ENCODE results near the gene CDKN1A.

CDKN1A gene

DNA sequence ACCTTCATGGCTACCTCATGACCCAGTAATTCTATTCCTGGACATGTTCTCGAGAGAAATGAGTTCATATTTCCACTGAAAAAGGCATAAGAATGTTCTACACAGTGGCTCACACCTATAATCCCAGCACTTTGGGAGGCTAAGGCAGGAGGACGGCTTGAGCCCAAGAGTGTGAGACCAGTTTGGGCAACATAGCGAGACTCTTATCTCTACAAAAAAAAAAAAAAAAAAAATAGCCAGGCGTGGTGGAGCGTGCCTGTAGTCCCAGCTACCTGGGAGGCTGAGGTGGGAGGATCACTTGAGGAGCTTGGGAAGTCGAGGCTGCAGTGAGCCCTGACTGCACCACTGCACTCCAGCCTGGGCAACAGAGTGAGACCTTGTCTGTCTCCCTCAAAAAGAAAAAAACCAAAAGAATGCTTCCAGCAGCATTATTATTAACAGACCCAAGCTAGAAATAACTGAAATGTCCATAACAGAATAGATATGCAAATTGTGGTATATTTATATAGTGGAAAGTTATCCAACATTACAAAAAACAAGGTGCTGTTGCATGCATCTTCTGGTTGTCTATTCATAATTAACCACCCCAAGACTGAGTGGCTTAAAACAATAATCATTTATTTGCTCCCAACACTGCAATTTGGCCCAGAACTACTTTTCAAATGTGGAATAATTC lies 9.7 kb downstream of the CDKN1A start:
- Histone ChIP-seq H3K9me3 (ENCODE audit: control insufficient read depth in 2 of 2, low read length in 2 of 2) (no peaks in the 10 kb centered on the region), H3K9ac (ENCODE audit: low read length in 2 of 2) (no peak overlapping the region), H3K27ac (ENCODE audit: low read length) (no peak overlapping the region), H3K4me1 (ENCODE audit: control insufficient read depth, insufficient read depth, low read length) (peaks cover 3% of the 10 kb centered on the region), H3K27me3 (ENCODE audit: control insufficient read depth in 1 of 2, insufficient read depth in 2 of 2, low read length in 2 of 2) (no peaks in the 10 kb centered on the region), H3K4me3 (ENCODE audit: low read length in 2 of 2) (no peak overlapping the region), H3K36me3 (ENCODE audit: control insufficient read depth in 2 of 2, insufficient read depth in 2 of 2, low read length in 2 of 2) (peaks cover 21 to 35% of the 10 kb centered on the region in 2 donors)

- Histone ChIP-seq H3K9me3 (ENCODE audit: control insufficient read depth in 2 of 2, low read length in 2 of 2) (no peaks in the 10 kb centered on the region), H3K36me3 (ENCODE audit: control insufficient read depth in 2 of 2, insufficient read depth in 2 of 2, low read length in 2 of 2) (peaks cover 21 to 32% of the 10 kb centered on the region in 2 donors), H3K9ac (ENCODE audit: low read length in 2 of 2) (no peak overlapping the region), H3K27me3 (ENCODE audit: control insufficient read depth in 1 of 2, insufficient read depth in 2 of 2, low read length in 2 of 2) (no peaks in the 10 kb centered on the region), H3K27ac (ENCODE audit: low read length) (no peak overlapping the region), H3K4me3 (ENCODE audit: low read length in 2 of 2) (no peak overlapping the region), H3K4me1 (ENCODE audit: control insufficient read depth, insufficient read depth, low read length) (peaks cover 2% of the 10 kb centered on the region)
Observed at GRCh38 chr6:36688739-36689075, 10.2 kb downstream of the CDKN1A start.

- H3K4me3 ChIP-seq (ENCODE audit: low read length in 2 of 2) = no peak overlapping the region
- H3K27ac ChIP-seq (ENCODE audit: low read length) = no peak overlapping the region
- no peak overlapping the region for H3K9ac ChIP-seq (ENCODE audit: low read length in 2 of 2)
- peaks cover 8 to 11% of the 10 kb centered on the region in 2 donors for H3K36me3 ChIP-seq (ENCODE audit: control insufficient read depth in 2 of 2, insufficient read depth in 2 of 2, low read length in 2 of 2)
- H3K27me3 ChIP-seq (ENCODE audit: control insufficient read depth in 1 of 2, insufficient read depth in 2 of 2, low read length in 2 of 2) = no peaks in the 10 kb centered on the region
- H3K9me3 ChIP-seq (ENCODE audit: control insufficient read depth in 2 of 2, low read length in 2 of 2) = no peaks in the 10 kb centered on the region
- peaks cover 2% of the 10 kb centered on the region for H3K4me1 ChIP-seq (ENCODE audit: control insufficient read depth, insufficient read depth, low read length)
Observed at GRCh38 chr6:36691011-36691410, 12.5 kb downstream of the CDKN1A start.

GRCh38 chr6:36691612-36692011 lies 13.1 kb downstream of the CDKN1A start:
- Histone ChIP-seq H3K36me3 (ENCODE audit: control insufficient read depth in 2 of 2, insufficient read depth in 2 of 2, low read length in 2 of 2) (peaks cover 5% of the 10 kb centered on the region in 2 donors), H3K4me1 (ENCODE audit: control insufficient read depth, insufficient read depth, low read length) (peaks cover 2% of the 10 kb centered on the region), H3K9ac (ENCODE audit: low read length in 2 of 2) (no peak overlapping the region), H3K9me3 (ENCODE audit: control insufficient read depth in 2 of 2, low read length in 2 of 2) (no peaks in the 10 kb centered on the region), H3K4me3 (ENCODE audit: low read length in 2 of 2) (no peak overlapping the region), H3K27ac (ENCODE audit: low read length) (no peak overlapping the region), H3K27me3 (ENCODE audit: control insufficient read depth in 1 of 2, insufficient read depth in 2 of 2, low read length in 2 of 2) (no peaks in the 10 kb centered on the region)

DNA sequence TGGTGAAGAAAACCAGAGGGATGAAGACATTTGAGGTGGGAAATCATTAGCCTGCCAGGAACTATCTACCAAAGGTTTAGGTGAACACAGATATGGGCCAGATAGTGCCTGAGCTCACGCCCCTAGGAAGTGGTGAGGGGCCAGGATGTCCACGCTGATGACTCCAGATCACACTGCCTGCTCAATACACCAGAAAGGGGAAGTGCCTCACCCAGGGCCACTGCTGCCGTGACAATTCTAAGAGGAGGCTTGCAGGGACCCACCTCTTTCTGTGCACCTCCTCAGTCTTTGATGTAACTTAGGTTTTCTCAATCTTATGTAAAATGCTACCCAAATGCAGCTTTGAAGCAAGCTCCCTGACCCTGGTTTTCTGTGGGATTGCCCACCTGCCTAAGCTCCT lies 13.7 kb downstream of the CDKN1A start:
- Histone ChIP-seq H3K36me3 (ENCODE audit: control insufficient read depth in 2 of 2, insufficient read depth in 2 of 2, low read length in 2 of 2) (no peaks in the 10 kb centered on the region), H3K27me3 (ENCODE audit: control insufficient read depth in 1 of 2, insufficient read depth in 2 of 2, low read length in 2 of 2) (no peaks in the 10 kb centered on the region), H3K9ac (ENCODE audit: low read length in 2 of 2) (no peak overlapping the region), H3K27ac (ENCODE audit: low read length) (no peak overlapping the region), H3K9me3 (ENCODE audit: control insufficient read depth in 2 of 2, low read length in 2 of 2) (no peaks in the 10 kb centered on the region), H3K4me3 (ENCODE audit: low read length in 2 of 2) (no peak overlapping the region), H3K4me1 (ENCODE audit: control insufficient read depth, insufficient read depth, low read length) (peaks cover 2% of the 10 kb centered on the region)

GRCh38 chr6:36692861-36693702 lies 14.6 kb downstream of the CDKN1A start:
- H3K36me3 ChIP-seq (ENCODE audit: control insufficient read depth in 2 of 2, insufficient read depth in 2 of 2, low read length in 2 of 2) = no peaks in the 10 kb centered on the region
- H3K27ac ChIP-seq (ENCODE audit: low read length) = no peak overlapping the region
- H3K9me3 ChIP-seq (ENCODE audit: control insufficient read depth in 2 of 2, low read length in 2 of 2) = no peaks in the 10 kb centered on the region
- H3K4me1 ChIP-seq (ENCODE audit: control insufficient read depth, insufficient read depth, low read length) = peaks cover 2% of the 10 kb centered on the region
- H3K9ac ChIP-seq (ENCODE audit: low read length in 2 of 2) = no peak overlapping the region
- H3K27me3 ChIP-seq (ENCODE audit: control insufficient read depth in 1 of 2, insufficient read depth in 2 of 2, low read length in 2 of 2) = no peaks in the 10 kb centered on the region
- H3K4me3 ChIP-seq (ENCODE audit: low read length in 2 of 2) = no peak overlapping the region

GRCh38 chr6:36694616-36695015 lies 16.1 kb downstream of the CDKN1A start:
- Histone ChIP-seq H3K27me3 (ENCODE audit: control insufficient read depth in 1 of 2, insufficient read depth in 2 of 2, low read length in 2 of 2) (no peaks in the 10 kb centered on the region), H3K9ac (ENCODE audit: low read length in 2 of 2) (no peak overlapping the region), H3K4me3 (ENCODE audit: low read length in 2 of 2) (no peak overlapping the region), H3K4me1 (ENCODE audit: control insufficient read depth, insufficient read depth, low read length) (peaks cover 2% of the 10 kb centered on the region), H3K9me3 (ENCODE audit: control insufficient read depth in 2 of 2, low read length in 2 of 2) (no peaks in the 10 kb centered on the region), H3K36me3 (ENCODE audit: control insufficient read depth in 2 of 2, insufficient read depth in 2 of 2, low read length in 2 of 2) (no peaks in the 10 kb centered on the region), H3K27ac (ENCODE audit: low read length) (no peak overlapping the region)

DNA sequence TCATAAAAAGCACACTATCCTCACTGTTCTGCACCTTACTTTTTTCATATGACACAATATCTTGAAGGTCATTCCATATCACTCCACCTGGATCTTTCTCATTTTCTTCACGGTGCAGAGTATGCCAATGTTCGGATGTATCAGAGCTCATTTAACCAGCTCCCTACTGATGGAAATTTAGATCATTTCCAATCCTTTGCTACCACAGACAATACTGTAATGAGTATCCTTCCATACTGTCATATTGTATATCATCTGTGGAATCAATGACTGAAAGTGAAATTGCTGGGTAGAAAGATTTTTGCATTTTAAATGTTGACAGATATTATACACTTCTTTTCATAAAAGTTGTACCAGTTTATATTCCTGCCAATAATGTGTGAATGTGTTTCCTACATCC lies 16.9 kb downstream of the CDKN1A start:
- no peak overlapping the region for H3K9ac ChIP-seq (ENCODE audit: low read length in 2 of 2)
- no peaks in the 10 kb centered on the region for H3K36me3 ChIP-seq (ENCODE audit: control insufficient read depth in 2 of 2, insufficient read depth in 2 of 2, low read length in 2 of 2)
- H3K27me3 ChIP-seq (ENCODE audit: control insufficient read depth in 1 of 2, insufficient read depth in 2 of 2, low read length in 2 of 2) = no peaks in the 10 kb centered on the region
- no peak overlapping the region for H3K4me3 ChIP-seq (ENCODE audit: low read length in 2 of 2)
- no peak overlapping the region for H3K27ac ChIP-seq (ENCODE audit: low read length)
- H3K4me1 ChIP-seq (ENCODE audit: control insufficient read depth, insufficient read depth, low read length) = peaks cover 2% of the 10 kb centered on the region
- H3K9me3 ChIP-seq (ENCODE audit: control insufficient read depth in 2 of 2, low read length in 2 of 2) = no peaks in the 10 kb centered on the region

GRCh38 chr6:36697481-36697903 lies 19.0 kb downstream of the CDKN1A start, which contains the start of gene RAB44:
Gene RAB44, plus strand, starts transcription at chr6:36697826. Its CDS starts 6,410 bp downstream, at chr6:36704236.
- H3K9me3 ChIP-seq (ENCODE audit: control insufficient read depth in 2 of 2, low read length in 2 of 2) = no peaks in the 10 kb centered on the region
- peaks cover 2% of the 10 kb centered on the region for H3K4me1 ChIP-seq (ENCODE audit: control insufficient read depth, insufficient read depth, low read length)
- H3K27ac ChIP-seq (ENCODE audit: low read length) = no peak within 1 kb of the TSS
- no peaks in the 10 kb centered on the region for H3K36me3 ChIP-seq (ENCODE audit: control insufficient read depth in 2 of 2, insufficient read depth in 2 of 2, low read length in 2 of 2)
- no peak within 1 kb of the TSS for H3K4me3 ChIP-seq (ENCODE audit: low read length in 2 of 2)
- H3K27me3 ChIP-seq (ENCODE audit: control insufficient read depth in 1 of 2, insufficient read depth in 2 of 2, low read length in 2 of 2) = no peaks in the 10 kb centered on the region
- no peak within 1 kb of the TSS for H3K9ac ChIP-seq (ENCODE audit: low read length in 2 of 2)

DNA sequence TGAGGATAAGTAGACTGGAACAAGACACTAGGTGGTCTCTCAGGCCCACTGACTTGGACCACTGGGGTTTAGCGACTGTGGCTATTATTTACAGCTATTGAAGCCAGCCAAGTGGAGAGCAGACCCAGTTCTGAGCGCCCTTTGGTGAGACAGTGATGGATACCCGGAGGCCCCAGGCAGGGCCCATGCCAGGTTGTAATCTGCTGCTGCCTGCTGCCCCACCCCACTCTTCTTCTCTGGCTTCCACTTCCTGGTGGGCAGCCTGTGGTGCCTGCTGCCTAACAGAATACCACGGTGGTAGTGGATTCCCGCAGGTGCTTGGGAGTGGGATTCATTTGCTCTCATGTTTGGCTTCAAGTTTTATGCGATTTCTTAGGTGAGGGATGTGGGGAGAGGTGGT lies 19.7 kb downstream of the CDKN1A start:
- Histone ChIP-seq H3K9me3 (ENCODE audit: control insufficient read depth in 2 of 2, low read length in 2 of 2) (no peaks in the 10 kb centered on the region), H3K36me3 (ENCODE audit: control insufficient read depth in 2 of 2, insufficient read depth in 2 of 2, low read length in 2 of 2) (no peaks in the 10 kb centered on the region), H3K4me3 (ENCODE audit: low read length in 2 of 2) (no peak overlapping the region), H3K27ac (ENCODE audit: low read length) (no peak overlapping the region), H3K4me1 (ENCODE audit: control insufficient read depth, insufficient read depth, low read length) (no peaks in the 10 kb centered on the region), H3K27me3 (ENCODE audit: control insufficient read depth in 1 of 2, insufficient read depth in 2 of 2, low read length in 2 of 2) (no peaks in the 10 kb centered on the region), H3K9ac (ENCODE audit: low read length in 2 of 2) (no peak overlapping the region)

DNA sequence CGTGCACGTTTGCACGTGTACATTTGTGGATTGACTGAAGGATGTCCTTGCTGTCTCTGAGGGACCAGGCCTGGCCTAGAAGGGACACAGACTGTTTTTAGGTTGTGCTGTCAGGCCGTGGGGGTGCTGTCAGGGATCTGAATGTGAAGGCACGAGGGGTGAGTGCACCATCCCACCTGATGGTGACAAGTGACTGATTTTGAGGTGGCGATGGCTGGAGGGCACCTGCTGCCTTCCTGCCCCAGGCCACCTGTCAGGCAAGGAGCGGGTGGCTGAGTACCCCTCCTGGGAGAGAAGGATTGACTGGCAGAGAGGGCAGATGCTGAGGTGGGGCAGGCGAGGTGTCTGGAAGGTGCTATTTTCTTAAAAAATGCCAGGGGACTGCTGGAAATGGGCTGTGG lies 20.4 kb downstream of the CDKN1A start:
- Histone ChIP-seq H3K36me3 (ENCODE audit: control insufficient read depth in 2 of 2, insufficient read depth in 2 of 2, low read length in 2 of 2) (no peaks in the 10 kb centered on the region), H3K4me3 (ENCODE audit: low read length in 2 of 2) (no peak overlapping the region)

More for the DNA sequence above, 20.4 kb downstream of the CDKN1A start:
- H3K27me3 ChIP-seq (ENCODE audit: control insufficient read depth in 1 of 2, insufficient read depth in 2 of 2, low read length in 2 of 2) = no peaks in the 10 kb centered on the region
- no peak overlapping the region for H3K9ac ChIP-seq (ENCODE audit: low read length in 2 of 2)
- H3K9me3 ChIP-seq (ENCODE audit: control insufficient read depth in 2 of 2, low read length in 2 of 2) = no peaks in the 10 kb centered on the region
- no peaks in the 10 kb centered on the region for H3K4me1 ChIP-seq (ENCODE audit: control insufficient read depth, insufficient read depth, low read length)
- H3K27ac ChIP-seq (ENCODE audit: low read length) = no peak overlapping the region

Data from stomach smooth muscle (tissue), 2 donors.